ENCODE measurements around the gene HEBP2. TPM values are rescaled to one million over a fixed set of nuclear protein-coding genes. Genes with fewer than 3 reads are reported as not detected.

The HEBP2 gene
- total and polyA plus RNA-seq, 2 of the 13 experiments (the other 11 are each of a cell fraction or from before 2014, with no cell fraction given): 16.0 to 72.8 TPM

GRCh38 chr6:138465007-138465645 lies 61.1 kb downstream of the HEBP2 start (continued):
- TF ChIP-seq AKNA (CRISPR knock-in tag; IDR thresholded peaks at IDR 0.05; ENCODE audit: borderline replicate concordance) (no peak), E2F2 (CRISPR knock-in tag; IDR thresholded peaks at IDR 0.05; ENCODE audit: borderline replicate concordance) (no peak), HNF1A (IDR thresholded peaks at IDR 0.05; ENCODE audit: low read depth) (no peak), HNF1A (CRISPR knock-in tag; IDR thresholded peaks at IDR 0.05; ENCODE audit: borderline replicate concordance) (no peak), ZNF577 (CRISPR knock-in tag; IDR thresholded peaks at IDR 0.05; ENCODE audit: borderline replicate concordance, low read depth) (no peak), EEA1 (CRISPR knock-in tag; IDR thresholded peaks at IDR 0.05; ENCODE audit: borderline replicate concordance) (no peak), LBX2 (CRISPR knock-in tag; IDR thresholded peaks at IDR 0.05; ENCODE audit: borderline replicate concordance) (no peak), ERF (CRISPR knock-in tag; IDR thresholded peaks at IDR 0.05) (no peak), HOXA9 (CRISPR knock-in tag; IDR thresholded peaks at IDR 0.05; ENCODE audit: borderline replicate concordance) (no peak), BHLHE40 (IDR thresholded peaks at IDR 0.05; ENCODE audit: low read length) (no peak), HNF4G (IDR thresholded peaks at IDR 0.05; ENCODE audit: borderline replicate concordance, low read depth, low read length) (no peak), HNF4G (CRISPR knock-in tag; IDR thresholded peaks at IDR 0.05; ENCODE audit: borderline replicate concordance, low read depth) (no peak), CCDC6 (CRISPR knock-in tag; IDR thresholded peaks at IDR 0.05) (no peak)
